Measurements from ENCODE around the gene PGBD5.

Gene PGBD5

DNA sequence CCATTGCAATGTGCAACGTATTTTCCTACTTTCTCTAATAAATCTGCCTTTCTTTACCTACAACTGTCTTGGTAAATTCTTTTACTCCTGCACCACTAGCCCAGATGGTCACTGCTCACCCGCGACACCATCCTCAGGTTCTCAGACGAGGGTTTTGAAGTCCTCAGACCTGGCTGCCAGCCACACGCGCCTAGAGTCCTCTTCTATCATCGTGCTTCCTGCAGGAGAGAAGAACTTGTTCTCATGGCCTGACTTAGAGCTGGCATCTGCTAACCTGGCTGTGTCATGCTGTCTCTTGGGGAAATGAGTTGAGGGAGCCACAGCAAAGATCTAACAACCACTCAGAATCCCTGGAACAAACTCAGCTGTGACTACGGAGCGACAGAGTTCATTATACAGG lies 30.3 kb upstream of the PGBD5 start:
- no peaks in the 10 kb centered on the region for H3K4me1 ChIP-seq (ENCODE audit: control insufficient read depth, insufficient read depth, low read length, poor library complexity, severe bottlenecking)
- no peak for DNase-seq
- H3K4me3 ChIP-seq (ENCODE audit: insufficient read depth, low read depth, low read length, poor library complexity, severe bottlenecking) = no peak overlapping the region
- H3K27ac ChIP-seq (ENCODE audit: insufficient read depth, low read length, poor library complexity, severe bottlenecking) = no peak overlapping the region
- H3K27me3 ChIP-seq (replicated peaks; ENCODE audit: control insufficient read depth, insufficient read depth, low read length, poor library complexity, severe bottlenecking) = no peaks in the 10 kb centered on the region
- H3K36me3 ChIP-seq (ENCODE audit: control insufficient read depth, insufficient read depth, low read length) = no peaks in the 10 kb centered on the region
- no peaks in the 10 kb centered on the region for H3K9me3 ChIP-seq (ENCODE audit: control insufficient read depth, low read length)

- Histone ChIP-seq H3K27me3 (replicated peaks; ENCODE audit: control insufficient read depth, insufficient read depth, low read length, poor library complexity, severe bottlenecking) (no peaks in the 10 kb centered on the region), H3K27ac (ENCODE audit: insufficient read depth, low read length, poor library complexity, severe bottlenecking) (no peak overlapping the region), H3K4me1 (ENCODE audit: control insufficient read depth, insufficient read depth, low read length, poor library complexity, severe bottlenecking) (no peaks in the 10 kb centered on the region), H3K36me3 (ENCODE audit: control insufficient read depth, insufficient read depth, low read length) (no peaks in the 10 kb centered on the region), H3K4me3 (ENCODE audit: insufficient read depth, low read depth, low read length, poor library complexity, severe bottlenecking) (no peak overlapping the region), H3K9me3 (ENCODE audit: control insufficient read depth, low read length) (no peaks in the 10 kb centered on the region)
- DNase-seq = no peak
Observed at GRCh38 chr1:230455291-230455690, 29.2 kb upstream of the PGBD5 start.

DNA sequence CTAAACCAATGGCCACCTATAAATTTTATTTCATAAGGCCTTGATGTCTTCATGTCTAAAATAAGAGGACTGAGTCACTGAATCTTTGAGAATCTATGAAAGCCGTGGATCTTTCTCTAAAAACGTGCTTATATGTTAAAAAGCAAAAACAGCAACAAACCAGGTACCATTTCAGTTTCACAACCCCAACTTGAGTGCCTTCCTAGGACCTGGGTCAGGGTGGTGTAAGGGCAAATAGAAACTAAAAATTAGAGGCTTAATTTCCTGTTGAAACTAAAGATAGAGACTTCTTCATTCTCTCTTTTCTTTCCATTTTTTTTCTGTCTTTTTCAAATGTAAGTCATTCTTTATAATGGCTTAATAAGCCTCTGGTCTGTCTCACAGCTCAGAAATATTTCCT lies 27.2 kb upstream of the PGBD5 start:
- no peaks in the 10 kb centered on the region for H3K36me3 ChIP-seq (ENCODE audit: control insufficient read depth, insufficient read depth, low read length)
- H3K9me3 ChIP-seq (ENCODE audit: control insufficient read depth, low read length) = no peaks in the 10 kb centered on the region

DNA sequence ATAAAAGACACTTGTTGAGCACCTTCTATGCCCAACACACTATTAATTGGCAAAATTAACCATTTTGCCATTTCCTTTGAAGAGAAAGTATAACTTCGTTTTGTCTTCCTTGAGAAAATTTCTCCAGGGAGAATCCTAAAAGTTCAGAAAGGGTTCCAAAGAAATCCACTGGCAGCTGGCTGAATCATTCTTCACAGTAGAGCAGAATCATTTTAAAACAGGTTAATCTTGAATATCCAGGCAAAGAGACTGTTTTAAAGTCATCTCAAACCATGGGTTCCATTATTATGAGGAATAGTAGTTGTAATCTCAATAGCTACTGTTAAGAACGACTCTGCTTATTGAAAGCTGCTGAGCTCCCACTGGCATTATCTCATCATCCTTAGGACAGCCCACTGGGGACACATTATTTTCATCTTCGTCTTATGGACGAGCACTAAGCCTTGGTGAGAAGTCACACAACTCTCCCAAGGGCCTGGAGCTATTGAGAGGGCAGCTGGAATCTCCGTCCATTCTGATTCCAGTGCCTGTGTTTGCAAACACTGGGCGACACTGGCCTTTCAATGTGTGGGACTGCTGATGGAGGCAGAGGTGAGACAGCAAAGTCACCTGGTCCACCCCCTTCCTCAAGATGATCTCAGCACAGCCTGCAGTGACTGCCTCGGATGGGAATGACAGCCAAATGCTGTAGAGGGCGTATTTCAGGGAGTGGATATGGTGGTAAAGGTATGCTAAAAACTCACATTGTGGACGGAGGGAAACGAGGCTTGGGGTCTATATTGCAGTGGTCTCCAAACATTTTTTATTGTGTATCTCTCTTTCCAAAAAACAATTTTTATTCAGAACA lies 15.3 kb upstream of the PGBD5 start:
- Histone ChIP-seq H3K4me1 (ENCODE audit: control insufficient read depth, insufficient read depth, low read length, poor library complexity, severe bottlenecking) (no peaks in the 10 kb centered on the region), H3K9me3 (ENCODE audit: control insufficient read depth, low read length) (no peaks in the 10 kb centered on the region), H3K27ac (ENCODE audit: insufficient read depth, low read length, poor library complexity, severe bottlenecking) (no peak overlapping the region), H3K27me3 (replicated peaks; ENCODE audit: control insufficient read depth, insufficient read depth, low read length, poor library complexity, severe bottlenecking) (no peaks in the 10 kb centered on the region), H3K36me3 (ENCODE audit: control insufficient read depth, insufficient read depth, low read length) (no peaks in the 10 kb centered on the region), H3K4me3 (ENCODE audit: insufficient read depth, low read depth, low read length, poor library complexity, severe bottlenecking) (no peak overlapping the region)
- DNase-seq = no peak

More for the DNA sequence above, 27.2 kb upstream of the PGBD5 start:
- Histone ChIP-seq H3K27me3 (replicated peaks; ENCODE audit: control insufficient read depth, insufficient read depth, low read length, poor library complexity, severe bottlenecking) (no peaks in the 10 kb centered on the region), H3K4me1 (ENCODE audit: control insufficient read depth, insufficient read depth, low read length, poor library complexity, severe bottlenecking) (no peaks in the 10 kb centered on the region), H3K27ac (ENCODE audit: insufficient read depth, low read length, poor library complexity, severe bottlenecking) (no peak overlapping the region), H3K4me3 (ENCODE audit: insufficient read depth, low read depth, low read length, poor library complexity, severe bottlenecking) (no peak overlapping the region)
- no peak for DNase-seq

GRCh38 chr1:230435108-230435507 lies 9.0 kb upstream of the PGBD5 start:
- no peak for DNase-seq
- H3K27ac ChIP-seq (ENCODE audit: insufficient read depth, low read length, poor library complexity, severe bottlenecking) = no peak overlapping the region
- H3K4me1 ChIP-seq (ENCODE audit: control insufficient read depth, insufficient read depth, low read length, poor library complexity, severe bottlenecking) = no peaks in the 10 kb centered on the region
- no peaks in the 10 kb centered on the region for H3K9me3 ChIP-seq (ENCODE audit: control insufficient read depth, low read length)
- no peaks in the 10 kb centered on the region for H3K27me3 ChIP-seq (replicated peaks; ENCODE audit: control insufficient read depth, insufficient read depth, low read length, poor library complexity, severe bottlenecking)
- H3K4me3 ChIP-seq (ENCODE audit: insufficient read depth, low read depth, low read length, poor library complexity, severe bottlenecking) = no peak overlapping the region
- no peaks in the 10 kb centered on the region for H3K36me3 ChIP-seq (ENCODE audit: control insufficient read depth, insufficient read depth, low read length)

- no peaks in the 10 kb centered on the region for H3K9me3 ChIP-seq (ENCODE audit: control insufficient read depth, low read length)
- no peaks in the 10 kb centered on the region for H3K36me3 ChIP-seq (ENCODE audit: control insufficient read depth, insufficient read depth, low read length)
- H3K27me3 ChIP-seq (replicated peaks; ENCODE audit: control insufficient read depth, insufficient read depth, low read length, poor library complexity, severe bottlenecking) = peaks cover 9% of the 10 kb centered on the region
- peaks cover 3% of the 10 kb centered on the region for H3K4me1 ChIP-seq (ENCODE audit: control insufficient read depth, insufficient read depth, low read length, poor library complexity, severe bottlenecking)
- no peak overlapping the region for H3K4me3 ChIP-seq (ENCODE audit: insufficient read depth, low read depth, low read length, poor library complexity, severe bottlenecking)
- no peak overlapping the region for H3K27ac ChIP-seq (ENCODE audit: insufficient read depth, low read length, poor library complexity, severe bottlenecking)
- DNase-seq = no peak
Observed at GRCh38 chr1:230431527-230431926, 5.4 kb upstream of the PGBD5 start.

DNA sequence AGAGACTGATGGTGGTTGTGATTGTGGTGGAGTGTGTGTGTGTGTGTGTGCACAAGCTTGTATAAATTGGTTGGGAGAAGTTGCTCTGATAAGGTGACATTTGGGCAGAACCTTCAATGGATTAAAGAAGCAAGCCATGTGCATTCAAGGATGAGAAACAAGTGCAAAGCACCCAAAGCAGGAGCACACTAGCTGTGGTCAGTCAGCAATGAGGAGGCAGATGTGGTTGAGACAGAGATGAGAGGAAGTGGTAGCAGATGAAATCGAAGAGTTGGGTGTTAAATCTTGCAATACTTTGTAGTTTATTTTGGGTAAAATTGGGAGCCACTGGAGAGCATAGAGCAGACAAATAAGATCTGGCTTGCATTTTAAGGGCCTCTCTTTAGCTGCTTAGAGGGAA lies 4.4 kb upstream of the PGBD5 start:
- H3K36me3 ChIP-seq (ENCODE audit: control insufficient read depth, insufficient read depth, low read length) = no peaks in the 10 kb centered on the region
- H3K4me1 ChIP-seq (ENCODE audit: control insufficient read depth, insufficient read depth, low read length, poor library complexity, severe bottlenecking) = peaks cover 3% of the 10 kb centered on the region
- no peak overlapping the region for H3K27ac ChIP-seq (ENCODE audit: insufficient read depth, low read length, poor library complexity, severe bottlenecking)
- DNase-seq = no peak
- peaks cover 9% of the 10 kb centered on the region for H3K27me3 ChIP-seq (replicated peaks; ENCODE audit: control insufficient read depth, insufficient read depth, low read length, poor library complexity, severe bottlenecking)
- H3K9me3 ChIP-seq (ENCODE audit: control insufficient read depth, low read length) = no peaks in the 10 kb centered on the region
- H3K4me3 ChIP-seq (ENCODE audit: insufficient read depth, low read depth, low read length, poor library complexity, severe bottlenecking) = no peak overlapping the region

GRCh38 chr1:230429067-230429735 lies 3.1 kb upstream of the PGBD5 start:
- no peak for DNase-seq
- H3K4me1 ChIP-seq (ENCODE audit: control insufficient read depth, insufficient read depth, low read length, poor library complexity, severe bottlenecking) = peaks cover 7% of the 10 kb centered on the region
- no peak overlapping the region for H3K27ac ChIP-seq (ENCODE audit: insufficient read depth, low read length, poor library complexity, severe bottlenecking)
- H3K36me3 ChIP-seq (ENCODE audit: control insufficient read depth, insufficient read depth, low read length) = no peaks in the 10 kb centered on the region
- H3K9me3 ChIP-seq (ENCODE audit: control insufficient read depth, low read length) = no peaks in the 10 kb centered on the region
- H3K27me3 ChIP-seq (replicated peaks; ENCODE audit: control insufficient read depth, insufficient read depth, low read length, poor library complexity, severe bottlenecking) = peaks cover 22% of the 10 kb centered on the region
- H3K4me3 ChIP-seq (ENCODE audit: insufficient read depth, low read depth, low read length, poor library complexity, severe bottlenecking) = no peak overlapping the region

- Histone ChIP-seq H3K4me3 (ENCODE audit: insufficient read depth, low read depth, low read length, poor library complexity, severe bottlenecking) (no peak overlapping the region), H3K36me3 (ENCODE audit: control insufficient read depth, insufficient read depth, low read length) (no peaks in the 10 kb centered on the region), H3K4me1 (ENCODE audit: control insufficient read depth, insufficient read depth, low read length, poor library complexity, severe bottlenecking) (peaks cover 7% of the 10 kb centered on the region), H3K9me3 (ENCODE audit: control insufficient read depth, low read length) (no peaks in the 10 kb centered on the region), H3K27ac (ENCODE audit: insufficient read depth, low read length, poor library complexity, severe bottlenecking) (no peak overlapping the region), H3K27me3 (replicated peaks; ENCODE audit: control insufficient read depth, insufficient read depth, low read length, poor library complexity, severe bottlenecking) (peaks cover 31% of the 10 kb centered on the region)
- no peak for DNase-seq
Observed at GRCh38 chr1:230427981-230428380, 1.8 kb upstream of the PGBD5 start.

- H3K4me3 ChIP-seq (ENCODE audit: insufficient read depth, low read depth, low read length, poor library complexity, severe bottlenecking) = peak overlapping the region; percentile 29
- peaks cover 34% of the 10 kb centered on the region for H3K27me3 ChIP-seq (replicated peaks; ENCODE audit: control insufficient read depth, insufficient read depth, low read length, poor library complexity, severe bottlenecking)
- H3K4me1 ChIP-seq (ENCODE audit: control insufficient read depth, insufficient read depth, low read length, poor library complexity, severe bottlenecking) = peaks cover 7% of the 10 kb centered on the region
Observed at GRCh38 chr1:230427094-230427876, 1.2 kb upstream of the PGBD5 start.

More at GRCh38 chr1:230427094-230427876, 1.2 kb upstream of the PGBD5 start:
- no peaks in the 10 kb centered on the region for H3K9me3 ChIP-seq (ENCODE audit: control insufficient read depth, low read length)
- no peak for DNase-seq
- H3K36me3 ChIP-seq (ENCODE audit: control insufficient read depth, insufficient read depth, low read length) = no peaks in the 10 kb centered on the region
- no peak overlapping the region for H3K27ac ChIP-seq (ENCODE audit: insufficient read depth, low read length, poor library complexity, severe bottlenecking)

Data from effector memory CD4-positive, alpha-beta T cell (primary cell).